HEK293 (cell line): ENCODE measurements around the gene B3GAT1.

Experiments
- CTCF ChIA-PET: fragments of 350-600 bp; formaldehyde crosslinking; extraction: SDS; loops from one replicate; lab custom pipeline; 2021; ENCODE audit warnings: antibody characterized with exemption; lab: Yijun Ruan, JAX
- POLR2A ChIA-PET: fragments of 300-600 bp; formaldehyde crosslinking; extraction: SDS; loops from one replicate; lab custom pipeline; 2020; ENCODE audit warnings: antibody characterized with exemption, inconsistent platforms; lab: Yijun Ruan, JAX
- H3K27ac ChIP-seq: fragments of 200-500 bp; sonication (Bioruptor generic); 2 replicates; pipeline ENCODE4 v1.5.1; 2014; ENCODE audit warnings: low read depth, low read length, control low read depth, inconsistent platforms; ENCODE audit errors: extremely low read depth
- H3K36me3 ChIP-seq, 2 experiments: fragments of 200-500 bp in 1 of 2; sonication (Bioruptor generic) in 1 of 2; 1 replicate in 1 of 2; 2 replicates in 1 of 2; pipeline ENCODE4 v1.5.1; 2014 to 2017; ENCODE audit warnings: inconsistent platforms in 2 of 2, low read length in 2 of 2; ENCODE audit not compliant: control insufficient read depth in 2 of 2, insufficient read depth in 1 of 2
- H3K4me1 ChIP-seq: fragments of 200-500 bp; sonication (Bioruptor generic); 2 replicates; pipeline ENCODE4 v1.5.1; 2014; ENCODE audit warnings: mild to moderate bottlenecking, low read length, inconsistent platforms; ENCODE audit not compliant: control insufficient read depth, insufficient read depth
- H3K4me3 ChIP-seq: 2 replicates; pipeline ENCODE4 v1.5.1; 2011; ENCODE audit warnings: low read depth, mild to moderate bottlenecking, control low read depth, low read length, moderate library complexity
- H3K9me3 ChIP-seq: fragments of 200-500 bp; sonication (Bioruptor generic); 2 replicates; pipeline ENCODE4 v1.5.1; 2014; ENCODE audit warnings: low read depth, low read length, inconsistent platforms; ENCODE audit not compliant: control insufficient read depth, insufficient read depth
- KLF9 ChIP-seq: fragments of 450-650 bp; formaldehyde crosslinking; IDR thresholded peaks from 2 replicates; pipeline ENCODE4 v1.5.1; 2016; ENCODE audit warnings: missing biosample characterization, missing genetic modification characterization, low read depth
- OVOL3 ChIP-seq: fragments of 450-650 bp; formaldehyde crosslinking; IDR thresholded peaks from 2 replicates; pipeline ENCODE4 v1.5.1; 2016; ENCODE audit warnings: missing biosample characterization, missing genetic modification characterization
- SCRT1 ChIP-seq: fragments of 450-650 bp; formaldehyde crosslinking; IDR thresholded peaks from 2 replicates; pipeline ENCODE4 v1.5.1; 2016; ENCODE audit warnings: missing biosample characterization, missing genetic modification characterization, borderline replicate concordance
- ZIC2 ChIP-seq: fragments of 450-650 bp; formaldehyde crosslinking; IDR thresholded peaks from 2 replicates; pipeline ENCODE4 v1.5.1; 2016; ENCODE audit warnings: missing biosample characterization, missing genetic modification characterization
- ZNF133 ChIP-seq: fragments of 450-650 bp; formaldehyde crosslinking; IDR thresholded peaks from 2 replicates; pipeline ENCODE4 v1.5.1; 2016; ENCODE audit warnings: missing biosample characterization, missing genetic modification characterization
- ZNF140 ChIP-seq: fragments of 450-650 bp; formaldehyde crosslinking; IDR thresholded peaks from 2 replicates; pipeline ENCODE4 v1.5.1; 2016; ENCODE audit warnings: missing biosample characterization, missing genetic modification characterization
- ZNF155 ChIP-seq: fragments of 450-650 bp; formaldehyde crosslinking; IDR thresholded peaks from 2 replicates; pipeline ENCODE4 v1.5.1; 2016; ENCODE audit warnings: missing biosample characterization, missing genetic modification characterization
- ZNF184 ChIP-seq: fragments of 450-650 bp; IDR thresholded peaks from 2 replicates; pipeline ENCODE4 v1.5.1; 2018; ENCODE audit warnings: missing biosample characterization, mild to moderate bottlenecking, missing genetic modification characterization
- ZNF214 ChIP-seq: fragments of 450-650 bp; formaldehyde crosslinking; IDR thresholded peaks from 2 replicates; pipeline ENCODE4 v1.5.1; 2017; ENCODE audit warnings: missing biosample characterization, mild to moderate bottlenecking, missing genetic modification characterization, borderline replicate concordance
- ZNF266 ChIP-seq: fragments of 450-650 bp; formaldehyde crosslinking; IDR thresholded peaks from 2 replicates; pipeline ENCODE4 v1.5.1; 2016; ENCODE audit warnings: missing biosample characterization, missing genetic modification characterization, low read depth
- ZNF302 ChIP-seq: fragments of 450-650 bp; formaldehyde crosslinking; IDR thresholded peaks from 2 replicates; pipeline ENCODE4 v1.5.1; 2016; ENCODE audit warnings: missing biosample characterization, missing genetic modification characterization, low read depth
- ZNF473 ChIP-seq: fragments of 450-650 bp; formaldehyde crosslinking; IDR thresholded peaks from 2 replicates; pipeline ENCODE4 v1.5.1; 2017; ENCODE audit warnings: missing biosample characterization, missing genetic modification characterization
- ZNF530 ChIP-seq: fragments of 450-650 bp; formaldehyde crosslinking; IDR thresholded peaks from 2 replicates; pipeline ENCODE4 v1.5.1; 2016; ENCODE audit warnings: low read depth, missing biosample characterization, missing genetic modification characterization
- ZNF555 ChIP-seq: fragments of 450-650 bp; formaldehyde crosslinking; conservative IDR thresholded peaks from 2 replicates; pipeline ENCODE4 v1.5.1; 2017; ENCODE audit warnings: missing biosample characterization, mild to moderate bottlenecking, missing genetic modification characterization, inconsistent platforms
- ZNF560 ChIP-seq: fragments of 450-650 bp; formaldehyde crosslinking; IDR thresholded peaks from 2 replicates; pipeline ENCODE4 v1.5.1; 2017; ENCODE audit warnings: missing biosample characterization, missing genetic modification characterization, borderline replicate concordance
- ZNF621 ChIP-seq: fragments of 450-650 bp; formaldehyde crosslinking; IDR thresholded peaks from 2 replicates; pipeline ENCODE4 v1.5.1; 2017; ENCODE audit warnings: missing biosample characterization, missing genetic modification characterization
- ZNF623 ChIP-seq: fragments of 450-650 bp; formaldehyde crosslinking; IDR thresholded peaks from 2 replicates; pipeline ENCODE4 v1.5.1; 2016; ENCODE audit warnings: missing biosample characterization, missing genetic modification characterization
- ZNF658 ChIP-seq: fragments of 450-650 bp; formaldehyde crosslinking; IDR thresholded peaks from 2 replicates; pipeline ENCODE4; 2016; ENCODE audit warnings: missing biosample characterization, missing genetic modification characterization
- ZNF664 ChIP-seq: fragments of 450-650 bp; formaldehyde crosslinking; IDR thresholded peaks from 2 replicates; pipeline ENCODE4 v1.5.1; 2016; ENCODE audit warnings: missing biosample characterization, missing genetic modification characterization
- ZNF701 ChIP-seq: fragments of 450-650 bp; formaldehyde crosslinking; IDR thresholded peaks from 2 replicates; pipeline ENCODE4 v1.5.1; 2016; ENCODE audit warnings: missing biosample characterization, missing genetic modification characterization
- ZNF704 ChIP-seq: fragments of 450-650 bp; formaldehyde crosslinking; IDR thresholded peaks from 2 replicates; pipeline ENCODE4 v1.5.1; 2016; ENCODE audit warnings: missing biosample characterization, missing genetic modification characterization
- ZNF830 ChIP-seq: fragments of 450-650 bp; IDR thresholded peaks from 2 replicates; pipeline ENCODE4 v1.5.0; 2018; ENCODE audit warnings: missing biosample characterization, missing genetic modification characterization, low read depth, mild to moderate bottlenecking, moderate library complexity
- ZNF843 ChIP-seq: fragments of 450-650 bp; formaldehyde crosslinking; IDR thresholded peaks from 2 replicates; pipeline ENCODE4 v1.5.1; 2016; ENCODE audit warnings: missing biosample characterization, missing genetic modification characterization
- ZSCAN16 ChIP-seq: fragments of 450-650 bp; formaldehyde crosslinking; IDR thresholded peaks from 2 replicates; pipeline ENCODE4 v1.5.1; 2016; ENCODE audit warnings: missing biosample characterization, missing genetic modification characterization

B3GAT1 gene

GRCh38 chr11:134454146-134454690 is 42.2 kb upstream of the B3GAT1 start:
- ChIA-PET CTCF (no interaction called here), POLR2A (no interaction called here)
- TF ChIP-seq ZNF214 (tag by site-specific recombination) = no peak
- no peak for TF ChIP-seq ZNF140 (tag by site-specific recombination)
- no peak for TF ChIP-seq ZSCAN16 (tag by site-specific recombination)
- TF ChIP-seq ZNF664 = no peak
- no peak for TF ChIP-seq ZNF621
- no peak for TF ChIP-seq ZNF133 (tag by site-specific recombination)
- no peak for TF ChIP-seq ZNF266 (tag by site-specific recombination)
- TF ChIP-seq ZNF704 (tag by site-specific recombination) = no peak
- no peak for TF ChIP-seq ZNF555 (tag by site-specific recombination)
- TF ChIP-seq ZNF473 (tag by site-specific recombination) = no peak
- no peak for TF ChIP-seq ZNF560 (tag by site-specific recombination)
- no peak for TF ChIP-seq ZNF302 (tag by site-specific recombination)
- TF ChIP-seq ZNF623 (tag by site-specific recombination) = no peak
- TF ChIP-seq ZNF830 (tag by site-specific recombination) = no peak
- no peak for TF ChIP-seq SCRT1
- TF ChIP-seq ZNF658 (tag by site-specific recombination) = no peak
- TF ChIP-seq ZIC2 = no peak
- TF ChIP-seq OVOL3 (tag by site-specific recombination) = no peak
- no peak for TF ChIP-seq KLF9
- no peaks in the 10 kb centered on the region for H3K9me3 ChIP-seq
- H3K36me3 ChIP-seq = no peaks in the 10 kb centered on the region
- H3K4me1 ChIP-seq = no peaks in the 10 kb centered on the region
- H3K4me3 ChIP-seq = no peak overlapping the region
- H3K27ac ChIP-seq = no peak overlapping the region

GRCh38 chr11:134453441-134453840 is 41.4 kb upstream of the B3GAT1 start:
- no peaks in the 10 kb centered on the region for H3K36me3 ChIP-seq
- CTCF ChIA-PET = interaction anchor here (0.5 to 0.6 kb wide), 3 partner anchors 57 to 271 kb away, joined by 3 to 5 read pairs (median 3); no protein-coding TSS in a partner anchor
- no peak overlapping the region for H3K27ac ChIP-seq
- no peak overlapping the region for H3K4me3 ChIP-seq
- H3K9me3 ChIP-seq = no peaks in the 10 kb centered on the region
- POLR2A ChIA-PET = no interaction called here
- TF ChIP-seq ZNF843 (tag by site-specific recombination) (no peak), ZNF701 (no peak), ZNF530 (tag by site-specific recombination) (no peak)
- no peaks in the 10 kb centered on the region for H3K4me1 ChIP-seq

GRCh38 chr11:134452838-134453155 is 40.8 kb upstream of the B3GAT1 start:
- CTCF ChIA-PET = interaction anchor here (0.6 kb wide), 1 partner anchor 56 kb away, joined by 3 read pairs; no protein-coding TSS in a partner anchor
- H3K4me1 ChIP-seq = no peaks in the 10 kb centered on the region
- H3K36me3 ChIP-seq = no peaks in the 10 kb centered on the region
- no peaks in the 10 kb centered on the region for H3K9me3 ChIP-seq
- H3K27ac ChIP-seq = no peak overlapping the region
- no peak overlapping the region for H3K4me3 ChIP-seq
- no peak for TF ChIP-seq ZNF184 (tag by site-specific recombination)
- no peak for TF ChIP-seq ZNF155 (tag by site-specific recombination)
- TF ChIP-seq, all 188 proteins: peak for 0
- POLR2A ChIA-PET = no interaction called here
